Upper lobe of left lung (tissue), 6 donors: ENCODE results near the gene TTLL12. TPM values are rescaled to one million over a fixed set of nuclear protein-coding genes. Genes with fewer than 3 reads are reported as not detected.
A peak's percentile ranks its signal among the peaks of the same experiment; 100 is the strongest.

Source experiments
- ATAC-seq, 2 donors: fragments of 200-7000 bp; cut with Tn5 transposase; one replicate each; pipeline ENCODE4 v1.9.1; 2022; ENCODE audit warnings: mild to moderate bottlenecking in 2 of 2, moderate library complexity in 2 of 2; ENCODE audit not compliant: low FRiP score in 2 of 2
- DNase-seq, 2 donors: peaks; one replicate each; pipeline ENCODE4 v3.0.0-alpha.2; 2019 to 2020
- H3K27ac ChIP-seq, 4 donors: fragments of 200-600 bp; sonication (generic); one replicate each; pipeline ENCODE4 v1.5.1; 2016 to 2019
- H3K27me3 ChIP-seq, 4 donors: fragments of 200-600 bp; sonication (generic); one replicate each; pipeline ENCODE4 v1.5.1; 2017 to 2019
- H3K36me3 ChIP-seq, 4 donors: fragments of 200-600 bp; sonication (generic); one replicate each; pipeline ENCODE4 v1.5.1; 2016 to 2019
- H3K4me1 ChIP-seq, 4 donors: fragments of 200-600 bp; sonication (generic); one replicate each; pipeline ENCODE4 v1.5.1; 2018 to 2019
- H3K4me3 ChIP-seq, 4 donors: fragments of 200-600 bp; sonication (generic); one replicate each; pipeline ENCODE4 v1.5.1; 2017 to 2019; ENCODE audit warnings: mild to moderate bottlenecking in 2 of 4, moderate library complexity in 1 of 4
- H3K9me3 ChIP-seq, 4 donors: fragments of 200-600 bp; sonication (generic); one replicate each; pipeline ENCODE4 v1.5.1; 2018 to 2019
- CTCF ChIP-seq, 6 experiments: fragments of 450-650 bp in 4 of 6; fragments of 200-600 bp in 2 of 6; sonication (generic) in 2 of 6; IDR thresholded peaks; one replicate each; pipeline ENCODE4 v1.5.1; 2016 to 2019; ENCODE audit warnings: antibody characterized with exemption in 6 of 6
- EP300 ChIP-seq, 4 donors: sonication (generic); formaldehyde crosslinking; IDR thresholded peaks; one replicate each; pipeline ENCODE4 v1.5.1; 2017; ENCODE audit warnings: antibody characterized with exemption in 4 of 4, control low read depth in 2 of 4
- POLR2A ChIP-seq, 4 donors: fragments of 450-650 bp; IDR thresholded peaks; one replicate each; pipeline ENCODE4 v1.5.1; 2016 to 2017; ENCODE audit warnings: antibody characterized with exemption in 4 of 4, mild to moderate bottlenecking in 2 of 4
- POLR2AphosphoS5 ChIP-seq, 2 donors: sonication (generic); formaldehyde crosslinking; IDR thresholded peaks; one replicate each; pipeline ENCODE4 v1.5.1; 2017; ENCODE audit warnings: antibody characterized with exemption in 2 of 2
- WGBS, 2 donors: methylation state at CpG; one replicate each; pipeline ENCODE4 v1.1.5; 2017 to 2018; 5-methylcytosine and 5-hydroxymethylcytosine counted together
- total RNA-seq, 6 donors: library from RNA; depleted of rRNA in 4 of 6; stranded (reverse); fragments of >200 nt in 4 of 6; gene quantifications; one replicate each; pipeline versions ENCODE4 v1.1.0 to v1.2.1, GENCODE V29; 2016 to 2021
- donor health status: DM: no; HTN: no; CAD: no; lungs with moderate emphysema.
- donor health status: DM: no; HTN: yes; CAD: no; lungs with severe emphysema.

The TTLL12 gene
- total RNA-seq, 6 donors from 2014 or later = 19.6 to 49.2 (median 25.0) TPM

GRCh38 chr22:43222262-43222661 is 35.3 kb upstream of the TTLL12 start:
- Histone ChIP-seq H3K36me3 (no peaks in the 10 kb centered on the region), H3K27me3 (no peaks in the 10 kb centered on the region), H3K4me1 (peaks cover 0 to 7% (median 0%) of the 10 kb centered on the region in 4 donors), H3K9me3 (no peaks in the 10 kb centered on the region), H3K27ac (no peak overlapping the region), H3K4me3 (no peak overlapping the region)
- WGBS, 2 donors = 50% methylated on average over 12 of the region's 13 CpGs; no CpG with 5 or more reads in 1 of the 2 donors
- peak in 1 of 2 donors; percentile 34 for ATAC-seq
- TF ChIP-seq POLR2AphosphoS5 (IDR thresholded peaks at IDR 0.05) (no peak), POLR2A (IDR thresholded peaks at IDR 0.05) (no peak), EP300 (IDR thresholded peaks at IDR 0.05) (no peak), CTCF (IDR thresholded peaks at IDR 0.05) (no peak)
- DNase-seq = peak in 1 of 2 donors; percentile 75

GRCh38 chr22:43220625-43221380 is 33.9 kb upstream of the TTLL12 start:
- DNase-seq (peak in 1 of 2 donors; percentile 52), ATAC-seq (no peak)
- H3K4me3 ChIP-seq = no peak overlapping the region
- no peaks in the 10 kb centered on the region for H3K9me3 ChIP-seq
- peaks cover 0 to 7% (median 0%) of the 10 kb centered on the region in 4 donors for H3K4me1 ChIP-seq
- TF ChIP-seq POLR2A (IDR thresholded peaks at IDR 0.05) = no peak
- no peak for TF ChIP-seq CTCF (IDR thresholded peaks at IDR 0.05)
- no peak for TF ChIP-seq POLR2AphosphoS5 (IDR thresholded peaks at IDR 0.05)
- TF ChIP-seq EP300 (IDR thresholded peaks at IDR 0.05) = no peak
- 85 to 88% methylated on average over 14 to 22 of the region's 22 CpGs for WGBS, 2 donors
- no peaks in the 10 kb centered on the region for H3K36me3 ChIP-seq
- no peaks in the 10 kb centered on the region for H3K27me3 ChIP-seq
- no peak overlapping the region for H3K27ac ChIP-seq

GRCh38 chr22:43218786-43219185 is 31.9 kb upstream of the TTLL12 start:
- 80 to 100% methylated on average over 1 of the region's 1 CpG for whole genome bisulfite sequencing, 2 donors
- H3K27ac ChIP-seq = no peak overlapping the region
- no peaks in the 10 kb centered on the region for H3K36me3 ChIP-seq
- H3K9me3 ChIP-seq = no peaks in the 10 kb centered on the region
- ATAC-seq (no peak), DNase-seq (no peak)
- H3K4me3 ChIP-seq = no peak overlapping the region
- peaks cover 0 to 7% (median 0%) of the 10 kb centered on the region in 4 donors for H3K4me1 ChIP-seq
- TF ChIP-seq CTCF (IDR thresholded peaks at IDR 0.05) (no peak), EP300 (IDR thresholded peaks at IDR 0.05) (no peak), POLR2A (IDR thresholded peaks at IDR 0.05) (no peak), POLR2AphosphoS5 (IDR thresholded peaks at IDR 0.05) (no peak)
- no peaks in the 10 kb centered on the region for H3K27me3 ChIP-seq

- Histone ChIP-seq H3K4me1 (peaks cover 0 to 5% (median 0%) of the 10 kb centered on the region in 4 donors), H3K36me3 (no peaks in the 10 kb centered on the region), H3K4me3 (no peak overlapping the region), H3K9me3 (no peaks in the 10 kb centered on the region), H3K27me3 (no peaks in the 10 kb centered on the region), H3K27ac (no peak overlapping the region)
- DNase-seq (no peak), ATAC-seq (no peak)
- TF ChIP-seq POLR2AphosphoS5 (IDR thresholded peaks at IDR 0.05) = no peak
- no peak for TF ChIP-seq CTCF (IDR thresholded peaks at IDR 0.05)
- no peak for TF ChIP-seq EP300 (IDR thresholded peaks at IDR 0.05)
- TF ChIP-seq POLR2A (IDR thresholded peaks at IDR 0.05) = no peak
- WGBS, 2 donors = 81 to 87% methylated on average over 21 to 29 of the region's 32 CpGs
Measured at GRCh38 chr22:43217285-43218030, 30.5 kb upstream of the TTLL12 start.
